Measurements from ENCODE around the gene RAD51B.

- TF ChIP-seq CTCF (IDR thresholded peaks at IDR 0.05) (no peak), POLR2AphosphoS5 (IDR thresholded peaks at IDR 0.05; ENCODE audit: low read depth, low read length) (no peak), SIN3A (IDR thresholded peaks at IDR 0.05; ENCODE audit: borderline replicate concordance, insufficient read depth, low read depth, low read length) (no peak), REST (IDR thresholded peaks at IDR 0.05; ENCODE audit: insufficient read depth in 1 of 2, low read depth in 2 of 2, low read length in 1 of 2) (no peak)
Measured at GRCh38 chr14:68106456-68106855, 286.9 kb downstream of the RAD51B start.
